GM18498 (cell line): ENCODE measurements around the gene TK1.
A peak's percentile ranks its signal among the peaks of the same experiment; 100 is the strongest.

ENCODE experiments used
- ATAC-seq: cut with Tn5 transposase; IDR thresholded peaks from one replicate; pipeline ENCODE4 v1.9.1; 2021; ENCODE audit warnings: mild to moderate bottlenecking, moderate library complexity; ENCODE audit not compliant: unreplicated experiment

The TK1 gene

DNA sequence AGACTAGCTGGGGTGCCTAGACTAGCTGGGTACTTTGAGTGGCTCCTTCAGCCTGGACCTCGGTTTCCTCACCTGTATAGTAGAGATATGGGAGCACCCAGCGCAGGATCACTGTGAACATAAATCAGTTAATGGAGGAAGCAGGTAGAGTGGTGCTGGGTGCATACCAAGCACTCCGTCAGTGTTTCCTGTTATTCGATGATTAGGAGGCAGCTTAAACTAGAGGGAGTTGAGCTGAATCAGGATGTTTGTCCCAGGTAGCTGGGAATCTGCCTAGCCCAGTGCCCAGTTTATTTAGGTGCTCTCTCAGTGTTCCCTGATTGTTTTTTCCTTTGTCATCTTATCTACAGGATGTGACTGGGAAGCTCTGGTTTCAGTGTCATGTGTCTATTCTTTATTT, 36.2 kb upstream of the TK1 start:
- ATAC-seq: no peak

DNA sequence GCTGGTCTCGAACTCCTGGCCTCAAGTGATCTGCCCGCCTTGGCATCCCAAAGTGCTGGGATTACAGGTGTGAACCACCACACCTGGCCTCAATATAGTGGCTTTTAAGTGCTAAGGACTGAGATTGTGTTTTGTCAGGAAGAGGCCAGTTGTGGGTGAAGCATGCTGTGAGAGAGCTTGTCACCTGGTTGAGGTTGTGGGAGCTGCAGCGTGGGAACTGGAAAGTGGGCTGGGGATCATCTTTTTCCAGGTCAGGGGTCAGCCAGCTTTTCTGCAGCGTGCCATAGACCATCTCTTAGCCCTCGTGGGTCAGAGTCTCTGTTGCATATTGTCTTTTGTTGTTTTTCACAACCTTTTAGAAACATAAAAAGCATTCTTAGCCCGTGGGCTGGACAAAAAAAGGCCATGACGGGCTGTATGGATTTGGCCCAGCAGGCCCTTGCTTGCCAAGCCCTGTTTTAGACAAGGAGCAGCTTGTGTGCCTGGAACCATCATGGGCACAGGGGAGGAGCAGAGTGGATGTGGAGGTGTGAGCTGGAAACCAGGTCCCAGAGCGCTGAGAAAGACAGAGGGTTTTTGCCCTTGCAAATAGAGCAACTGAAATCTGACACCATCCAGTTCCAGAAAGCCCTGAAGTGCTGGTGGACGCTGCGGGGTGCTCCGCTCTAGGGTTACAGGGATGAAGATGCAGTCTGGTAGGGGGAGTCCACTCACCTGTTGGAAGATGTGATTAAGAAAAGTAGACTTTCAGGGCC, 32.7 kb upstream of the TK1 start:
- ATAC-seq: no peak

DNA sequence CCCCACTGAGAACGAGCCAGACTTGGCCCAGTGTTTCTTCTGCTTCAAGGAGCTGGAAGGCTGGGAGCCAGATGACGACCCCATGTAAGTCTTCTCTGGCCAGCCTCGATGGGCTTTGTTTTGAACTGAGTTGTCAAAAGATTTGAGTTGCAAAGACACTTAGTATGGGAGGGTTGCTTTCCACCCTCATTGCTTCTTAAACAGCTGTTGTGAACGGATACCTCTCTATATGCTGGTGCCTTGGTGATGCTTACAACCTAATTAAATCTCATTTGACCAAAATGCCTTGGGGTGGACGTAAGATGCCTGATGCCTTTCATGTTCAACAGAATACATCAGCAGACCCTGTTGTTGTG, 27.8 kb upstream of the TK1 start:
- ATAC-seq: no peak

GRCh38 chr17:78214016-78214705, 27.3 kb upstream of the TK1 start, which contains the start of gene BIRC5:
BIRC5 (plus strand) TSS chr17:78214253; CDS start chr17:78214317, 64 bp downstream.
- ATAC-seq: peak; percentile 89

GRCh38 chr17:78211032-78211431, 24.2 kb upstream of the TK1 start:
- no peak for ATAC-seq

- no peak for ATAC-seq
Measured at GRCh38 chr17:78210111-78210510, 23.3 kb upstream of the TK1 start.

DNA sequence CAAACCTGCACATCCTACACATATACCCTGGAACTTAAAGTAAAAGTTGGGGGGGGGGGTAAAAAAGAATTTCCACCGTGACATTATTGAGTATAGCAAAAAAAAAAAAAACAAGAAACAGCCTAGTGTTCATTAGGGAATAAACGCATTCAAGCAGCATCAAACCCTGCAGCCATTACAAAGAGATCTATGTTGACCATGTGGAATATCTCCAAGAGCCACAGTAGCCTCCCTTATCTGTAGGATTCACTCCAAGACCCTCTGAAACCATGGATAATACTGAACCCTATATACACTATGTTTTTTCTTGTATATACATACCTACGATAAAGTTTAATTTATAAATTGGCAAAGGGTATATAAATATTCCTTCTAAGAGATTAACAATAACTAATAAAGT, 21.6 kb upstream of the TK1 start:
- ATAC-seq: no peak

DNA sequence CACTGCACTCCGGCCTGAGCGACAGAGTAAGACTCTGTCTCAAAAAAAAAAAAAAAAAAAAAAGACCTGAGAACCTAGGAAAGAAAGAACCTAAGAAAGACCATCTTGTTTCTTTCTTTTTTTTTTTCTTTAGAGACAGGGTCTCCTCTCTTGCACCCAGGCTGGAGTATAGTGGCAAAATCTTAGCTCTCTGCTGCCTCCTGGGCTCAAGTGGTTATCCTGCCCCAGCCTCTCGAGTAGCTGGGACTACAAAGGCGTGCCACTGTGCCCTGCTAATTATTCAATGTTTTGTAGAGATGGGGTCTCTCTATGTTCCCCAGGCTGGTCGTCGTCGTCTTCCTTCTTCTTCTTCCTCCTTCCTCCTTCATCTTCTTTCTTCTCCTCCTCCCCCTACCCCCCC, 19.4 kb upstream of the TK1 start:
- no peak for ATAC-seq

DNA sequence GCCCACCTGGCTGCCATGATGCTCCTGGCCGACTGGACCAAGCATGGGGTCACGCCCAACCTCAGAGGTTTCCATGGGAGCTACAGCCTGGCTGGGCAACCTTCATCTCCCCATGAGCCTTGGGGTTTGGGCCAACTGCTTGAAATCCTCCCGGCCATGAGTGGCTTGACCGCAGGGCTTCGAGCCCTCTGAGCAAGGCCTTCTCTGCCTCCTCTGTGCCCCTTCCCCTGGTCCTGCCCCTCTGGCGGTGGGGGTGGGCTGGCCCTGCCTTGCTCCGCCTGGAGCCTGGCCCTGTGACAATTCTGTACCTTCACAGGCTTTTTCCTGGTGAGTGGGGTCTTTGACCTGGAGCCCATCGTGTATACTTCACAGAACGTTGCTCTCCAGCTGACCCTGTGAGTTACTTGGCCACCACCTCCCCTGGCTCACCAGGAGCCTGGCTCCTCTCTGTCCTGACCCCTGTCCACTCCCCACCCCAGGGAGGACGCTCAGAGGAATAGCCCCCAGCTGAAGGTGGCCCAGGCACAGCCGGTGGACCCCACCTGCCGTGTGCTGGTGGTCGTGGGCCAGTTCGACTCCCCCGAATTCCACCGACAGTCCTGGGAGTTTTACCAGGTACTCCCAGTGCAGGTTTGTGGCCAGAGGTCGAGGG, 18.4 kb upstream of the TK1 start:
- no peak for ATAC-seq

GRCh38 chr17:78204387-78205123, 17.7 kb upstream of the TK1 start:
- ATAC-seq: no peak

- ATAC-seq: no peak
Measured at GRCh38 chr17:78202666-78203065, 15.8 kb upstream of the TK1 start.

DNA sequence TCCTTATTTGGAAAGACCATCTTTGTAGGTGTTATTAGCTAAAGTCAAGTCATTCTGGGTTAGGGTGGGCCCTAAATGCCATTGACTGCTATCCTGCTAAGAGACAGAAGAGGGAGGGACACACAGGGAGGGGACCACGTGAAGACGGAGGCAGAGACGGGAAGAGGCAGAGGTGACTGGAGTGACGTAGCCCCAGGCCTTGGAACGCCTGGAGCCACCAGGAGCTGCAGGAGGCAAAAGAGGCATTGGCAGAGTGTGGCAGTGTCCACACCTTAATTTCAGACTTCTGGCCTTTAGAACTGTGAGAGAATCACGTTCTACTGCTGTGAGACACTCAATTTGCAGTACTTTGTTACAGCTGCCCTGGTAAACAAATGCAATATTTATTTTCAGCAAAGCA, 13.6 kb upstream of the TK1 start:
- no peak for ATAC-seq

DNA sequence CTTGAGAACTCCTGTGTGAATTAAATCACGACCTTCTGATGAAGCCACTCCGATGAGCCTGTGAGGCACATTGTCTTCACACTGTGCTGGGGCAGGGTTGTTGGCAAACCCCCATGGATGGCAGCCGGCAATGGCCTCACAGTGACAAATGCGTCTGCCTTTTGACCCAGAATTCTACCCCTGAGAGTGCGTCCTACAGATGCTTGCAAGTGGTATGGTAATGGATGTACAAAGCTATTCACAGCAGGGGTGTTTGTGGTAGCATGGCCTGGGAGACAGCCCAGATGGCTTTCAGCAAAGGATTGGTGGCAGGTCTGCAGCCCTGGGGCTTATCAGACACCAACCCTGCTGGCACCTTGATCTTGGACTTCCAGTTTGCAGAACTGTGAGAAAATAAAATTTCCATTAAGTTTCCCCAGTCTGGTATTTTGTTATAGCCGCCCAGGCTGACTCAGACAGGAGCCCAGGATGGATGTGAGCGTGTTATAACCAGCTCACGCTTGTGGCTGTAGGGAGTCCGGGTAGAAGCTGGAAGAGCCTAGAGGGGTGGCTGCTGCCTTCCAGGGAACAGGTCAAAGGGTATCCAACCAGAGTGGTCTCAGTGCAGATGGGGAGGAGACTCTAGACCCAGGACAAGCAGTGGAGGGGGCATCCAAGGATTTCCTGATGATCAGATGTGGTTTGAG, 10.4 kb upstream of the TK1 start:
- no peak for ATAC-seq

DNA sequence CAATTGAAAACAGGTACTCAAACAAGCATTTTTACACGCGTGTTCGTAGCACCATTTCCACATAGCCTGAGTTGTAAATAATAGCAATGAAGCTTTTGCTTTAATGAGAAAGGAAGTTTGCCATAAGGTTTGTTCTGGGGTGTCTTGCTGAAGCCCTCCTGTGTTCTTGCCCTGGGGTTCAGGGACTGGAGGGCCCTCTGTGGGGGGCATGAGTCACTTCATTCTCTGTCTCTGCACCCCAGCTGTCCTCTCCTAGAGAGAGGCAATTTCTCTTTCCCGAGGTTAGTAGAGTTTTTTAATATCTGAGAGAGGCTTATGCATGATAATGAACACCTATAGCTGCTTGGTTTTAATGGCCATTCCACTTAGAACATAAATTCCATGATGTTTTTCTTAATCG, 9.9 kb upstream of the TK1 start:
- ATAC-seq: no peak

DNA sequence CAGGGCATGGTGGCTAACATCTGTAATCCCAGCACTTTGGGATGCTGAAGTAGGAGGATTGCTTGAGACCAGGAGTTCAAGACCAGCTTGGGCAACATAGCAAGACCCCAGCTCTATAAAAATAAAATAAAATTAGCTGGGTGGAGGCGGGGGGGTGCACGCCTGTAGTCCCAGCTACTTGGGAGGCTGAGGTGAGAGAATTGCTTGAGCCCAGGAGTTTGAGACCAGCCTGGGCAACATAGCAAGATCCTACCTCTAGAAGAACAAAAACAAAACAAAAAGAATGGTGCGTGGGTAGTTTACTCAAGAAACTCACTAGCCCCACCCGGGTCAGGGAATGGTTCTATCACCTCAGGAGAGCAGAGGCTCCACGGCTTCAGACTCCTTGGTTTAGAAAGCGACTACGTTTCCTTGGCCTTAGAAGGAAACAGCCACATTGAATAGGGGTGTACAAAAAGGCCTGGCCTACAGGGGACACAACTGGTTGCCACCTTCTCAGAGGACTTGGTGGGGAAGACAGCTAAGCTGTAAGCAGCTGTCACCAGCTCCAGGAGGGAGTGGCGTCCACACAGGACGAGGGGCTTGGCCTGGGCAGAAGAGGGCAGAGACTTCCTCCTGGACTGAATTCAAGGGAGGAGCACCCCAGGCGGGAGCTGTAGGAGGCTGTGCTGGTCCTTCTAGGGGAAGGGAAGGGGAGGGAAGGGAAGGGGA, 716 bp downstream of the TK1 start:
- no peak for ATAC-seq

DNA sequence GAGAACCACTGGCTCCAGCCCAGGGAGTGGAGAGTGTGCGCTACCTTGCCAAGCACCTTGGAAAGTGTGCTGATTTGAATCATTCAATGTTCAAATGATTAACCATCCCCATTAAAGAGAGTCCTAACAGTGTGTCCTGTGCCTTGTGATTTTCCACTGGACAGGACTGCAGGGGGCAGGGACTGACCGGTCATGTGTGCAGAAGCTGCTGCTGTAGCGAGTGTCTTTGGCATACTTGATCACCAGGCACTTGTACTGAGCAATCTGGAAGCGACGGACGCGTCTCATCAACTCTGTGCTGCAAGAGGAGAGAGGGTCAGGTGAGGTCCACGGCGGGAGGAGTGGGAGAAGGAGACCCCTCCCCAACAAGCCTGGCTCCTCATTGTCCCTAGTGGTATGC, 2.0 kb downstream of the TK1 start:
- ATAC-seq: no peak

DNA sequence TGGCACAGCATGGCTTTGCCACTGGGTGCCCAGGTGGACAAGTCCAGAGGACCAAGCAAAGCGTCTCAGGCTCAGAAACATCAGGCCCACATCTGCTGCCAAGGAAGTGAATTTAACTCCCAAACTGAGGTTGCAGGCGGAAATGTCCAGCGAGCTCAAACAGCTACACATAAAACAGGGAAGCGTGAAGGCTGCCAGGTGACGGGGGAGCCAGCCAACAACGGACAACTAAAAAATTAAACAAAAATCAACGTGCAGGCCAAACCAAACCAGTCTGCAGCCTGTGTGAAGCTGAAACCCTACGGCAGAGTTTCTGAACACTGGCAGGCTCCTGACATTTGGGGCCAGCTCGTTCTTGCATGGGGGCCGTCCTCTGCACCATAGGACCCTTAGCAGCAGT, 2.5 kb downstream of the TK1 start:
- no peak for ATAC-seq

- ATAC-seq: no peak
Measured at GRCh38 chr17:78183916-78184315, 2.9 kb downstream of the TK1 start.

DNA sequence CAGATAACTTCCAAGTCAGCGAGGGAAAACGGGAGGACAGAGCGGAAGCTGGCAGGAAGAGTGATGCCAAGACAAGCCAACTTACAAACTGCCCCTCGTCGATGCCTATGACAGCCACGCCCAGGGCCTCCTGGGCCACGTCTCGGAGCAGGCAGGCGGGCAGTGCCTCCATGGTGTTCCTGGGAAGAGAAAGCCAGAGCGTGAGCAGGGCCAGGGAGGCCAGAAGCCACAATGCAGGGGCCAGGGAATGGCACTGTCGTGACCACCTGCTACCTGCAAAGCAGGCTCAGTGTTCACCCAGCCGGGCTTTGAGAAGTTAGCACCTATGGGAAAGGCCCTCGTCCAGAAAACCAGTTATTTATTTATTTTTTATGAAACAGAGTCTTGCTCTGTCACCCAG, 4.3 kb downstream of the TK1 start:
- no peak for ATAC-seq

DNA sequence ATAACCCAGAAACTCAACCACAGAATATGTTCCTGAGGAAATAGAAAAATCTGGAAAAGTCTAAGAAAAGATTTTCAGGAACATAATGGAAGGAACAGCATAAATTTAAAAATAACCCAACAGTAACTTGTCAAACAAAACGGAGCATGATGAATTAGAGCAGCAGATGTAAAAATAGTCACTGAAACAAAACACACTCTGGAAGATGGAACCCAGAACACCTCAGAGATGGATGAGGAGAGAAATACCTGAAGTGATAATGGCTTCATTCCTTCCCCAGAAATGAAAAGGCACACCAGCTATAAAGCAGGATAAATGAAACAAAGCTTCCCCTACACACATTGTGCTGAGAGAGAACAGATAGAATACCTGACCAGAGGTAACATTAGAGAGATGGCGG, 6.3 kb downstream of the TK1 start:
- ATAC-seq: no peak
